GM18505 (cell line): ENCODE measurements around the gene C10orf143.
"Not testable (repeated sequence)": the region's sequence is repeated elsewhere in the genome, so short reads cannot be mapped to it uniquely, and the experiment has no call there.

Source experiments
- ATAC-seq: cut with Tn5 transposase; IDR thresholded peaks from one replicate; pipeline ENCODE4 v1.9.1; 2021; ENCODE audit not compliant: unreplicated experiment
- POLR2A ChIP-seq: IDR thresholded peaks from 4 replicates; pipeline ENCODE4 v1.6.1; 2011; ENCODE audit warnings: borderline replicate concordance; ENCODE audit not compliant: insufficient read depth, insufficient read length; ENCODE audit errors: extremely low read depth

The C10orf143 gene

GRCh38 chr10:130128922-130129321 lies 18.3 kb upstream of the C10orf143 start:
- ATAC-seq: no peak
- TF ChIP-seq POLR2A: no peak

- ATAC-seq: no peak
- no peak for TF ChIP-seq POLR2A
Observed at GRCh38 chr10:130128062-130128781, 17.6 kb upstream of the C10orf143 start.

GRCh38 chr10:130127364-130128061 lies 16.9 kb upstream of the C10orf143 start:
- peak; percentile 91 for ATAC-seq
- TF ChIP-seq POLR2A: no peak

GRCh38 chr10:130121486-130122079 lies 11.0 kb upstream of the C10orf143 start:
- no peak for TF ChIP-seq POLR2A
- no peak for ATAC-seq

GRCh38 chr10:130117535-130117934 lies 6.9 kb upstream of the C10orf143 start:
- not testable (repeated sequence) for ATAC-seq

- not testable (repeated sequence) for ATAC-seq
Observed at GRCh38 chr10:130116942-130117341, 6.3 kb upstream of the C10orf143 start.

- no peak for TF ChIP-seq POLR2A
- ATAC-seq: no peak
Observed at GRCh38 chr10:130112821-130113220, 2.2 kb upstream of the C10orf143 start.

GRCh38 chr10:130111852-130112180 lies 1.2 kb upstream of the C10orf143 start:
- TF ChIP-seq POLR2A: no peak
- ATAC-seq: no peak

GRCh38 chr10:130111113-130111851 lies 652 bp upstream of the C10orf143 start:
- peak; percentile 84 for ATAC-seq
- TF ChIP-seq POLR2A: peak; percentile 74

- ATAC-seq: no peak
- TF ChIP-seq POLR2A: no peak
Observed at GRCh38 chr10:130109796-130110245, 809 bp downstream of the C10orf143 start.

- no peak for ATAC-seq
- no peak for TF ChIP-seq POLR2A
Observed at GRCh38 chr10:130108934-130109604, 1.6 kb downstream of the C10orf143 start.

GRCh38 chr10:130108146-130108545 lies 2.5 kb downstream of the C10orf143 start:
- not testable (repeated sequence) for ATAC-seq

GRCh38 chr10:130105724-130106123 lies 4.9 kb downstream of the C10orf143 start:
- ATAC-seq: no peak
- TF ChIP-seq POLR2A: no peak
